Adrenal gland (tissue), 5 donors: ENCODE data around the gene METTL16.

Experiments used
- POLR2A ChIP-seq, 2 donors: fragments of 450-650 bp; IDR thresholded peaks; one replicate each; pipeline ENCODE4 v1.6.1; 2017; ENCODE audit warnings: antibody characterized with exemption in 2 of 2, mild to moderate bottlenecking in 2 of 2, moderate library complexity in 1 of 2
- TF ChIP-seq, protein P1 (sequence below), 6 experiments: fragments of 450-650 bp in 4 of 6; fragments of 200-600 bp in 2 of 6; sonication (generic) in 1 of 6; IDR thresholded peaks; 1 replicate in 5 of 6; 2 replicates in 1 of 6; pipeline versions ENCODE4 v1.5.1 to v1.8.0; 2016 to 2021; ENCODE audit warnings: antibody characterized with exemption in 6 of 6, mild to moderate bottlenecking in 2 of 6, moderate library complexity in 1 of 6
- donor health status: DM: no; HTN: no; CAD: no.

DNA sequence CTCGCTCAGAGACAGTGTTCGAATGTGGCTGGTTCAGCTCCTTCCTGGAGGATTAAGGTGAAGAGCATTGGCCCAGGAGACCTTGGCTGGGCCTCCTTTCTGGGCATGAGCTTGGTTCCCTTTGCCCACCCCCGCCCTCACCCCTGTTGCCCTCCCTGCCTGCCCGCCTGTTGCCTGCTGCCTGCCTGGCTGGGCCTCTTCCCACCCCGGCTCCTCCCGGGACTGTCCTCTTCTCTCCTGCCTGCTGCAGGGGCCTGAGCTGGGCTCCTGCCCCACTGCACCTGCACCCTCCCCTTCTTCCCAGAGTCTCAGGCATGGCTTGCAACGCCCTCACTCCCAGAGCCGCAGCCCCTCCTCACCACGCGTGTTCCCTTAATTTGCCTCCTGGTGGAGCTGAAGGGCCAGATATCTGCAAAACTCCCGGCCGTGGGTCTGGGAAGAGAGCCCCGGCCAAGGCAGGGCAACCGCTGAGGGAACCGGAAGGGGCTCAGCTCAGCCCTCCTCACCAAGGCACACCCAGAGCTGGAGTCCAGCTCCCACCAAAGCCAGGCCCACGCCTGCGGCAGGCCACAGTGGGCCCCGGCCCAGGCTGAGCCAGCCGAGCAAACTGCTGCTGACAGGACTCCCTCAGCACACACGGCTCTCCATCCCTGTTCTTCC lies 142.0 kb downstream of the METTL16 start:
- TF ChIP-seq, protein P1, sequence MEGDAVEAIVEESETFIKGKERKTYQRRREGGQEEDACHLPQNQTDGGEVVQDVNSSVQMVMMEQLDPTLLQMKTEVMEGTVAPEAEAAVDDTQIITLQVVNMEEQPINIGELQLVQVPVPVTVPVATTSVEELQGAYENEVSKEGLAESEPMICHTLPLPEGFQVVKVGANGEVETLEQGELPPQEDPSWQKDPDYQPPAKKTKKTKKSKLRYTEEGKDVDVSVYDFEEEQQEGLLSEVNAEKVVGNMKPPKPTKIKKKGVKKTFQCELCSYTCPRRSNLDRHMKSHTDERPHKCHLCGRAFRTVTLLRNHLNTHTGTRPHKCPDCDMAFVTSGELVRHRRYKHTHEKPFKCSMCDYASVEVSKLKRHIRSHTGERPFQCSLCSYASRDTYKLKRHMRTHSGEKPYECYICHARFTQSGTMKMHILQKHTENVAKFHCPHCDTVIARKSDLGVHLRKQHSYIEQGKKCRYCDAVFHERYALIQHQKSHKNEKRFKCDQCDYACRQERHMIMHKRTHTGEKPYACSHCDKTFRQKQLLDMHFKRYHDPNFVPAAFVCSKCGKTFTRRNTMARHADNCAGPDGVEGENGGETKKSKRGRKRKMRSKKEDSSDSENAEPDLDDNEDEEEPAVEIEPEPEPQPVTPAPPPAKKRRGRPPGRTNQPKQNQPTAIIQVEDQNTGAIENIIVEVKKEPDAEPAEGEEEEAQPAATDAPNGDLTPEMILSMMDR (IDR thresholded peaks at IDR 0.05): no peak
- no peak for TF ChIP-seq POLR2A (IDR thresholded peaks at IDR 0.05)
